SK-N-SH treated with all-trans-retinoic acid at 6 μM for 48 hours (cell line): ENCODE results near the gene TOP2A.

ENCODE experiments used
- ARNTL ChIP-seq: fragments of 450-650 bp; formaldehyde crosslinking; IDR thresholded peaks from 2 replicates; pipeline ENCODE4 v1.5.0; 2020; ENCODE audit warnings: low read depth, mild to moderate bottlenecking, moderate library complexity, borderline replicate concordance
- CSDC2 ChIP-seq: fragments of 250-450 bp; sonication (Bioruptor Pico); IDR thresholded peaks from 2 replicates; pipeline ENCODE4 v1.5.0; 2020; ENCODE audit warnings: mild to moderate bottlenecking, moderate library complexity
- ZFP3 ChIP-seq: fragments of 250-450 bp; sonication (Bioruptor Pico); IDR thresholded peaks from 2 replicates; pipeline ENCODE4 v1.5.0; 2020; ENCODE audit warnings: mild to moderate bottlenecking, moderate library complexity
- TF ChIP-seq, protein P1 (sequence below): fragments of 250-450 bp; sonication (Bioruptor Pico); IDR thresholded peaks from 2 replicates; pipeline ENCODE4 v1.5.0; 2020; ENCODE audit warnings: mild to moderate bottlenecking, moderate library complexity

DNA sequence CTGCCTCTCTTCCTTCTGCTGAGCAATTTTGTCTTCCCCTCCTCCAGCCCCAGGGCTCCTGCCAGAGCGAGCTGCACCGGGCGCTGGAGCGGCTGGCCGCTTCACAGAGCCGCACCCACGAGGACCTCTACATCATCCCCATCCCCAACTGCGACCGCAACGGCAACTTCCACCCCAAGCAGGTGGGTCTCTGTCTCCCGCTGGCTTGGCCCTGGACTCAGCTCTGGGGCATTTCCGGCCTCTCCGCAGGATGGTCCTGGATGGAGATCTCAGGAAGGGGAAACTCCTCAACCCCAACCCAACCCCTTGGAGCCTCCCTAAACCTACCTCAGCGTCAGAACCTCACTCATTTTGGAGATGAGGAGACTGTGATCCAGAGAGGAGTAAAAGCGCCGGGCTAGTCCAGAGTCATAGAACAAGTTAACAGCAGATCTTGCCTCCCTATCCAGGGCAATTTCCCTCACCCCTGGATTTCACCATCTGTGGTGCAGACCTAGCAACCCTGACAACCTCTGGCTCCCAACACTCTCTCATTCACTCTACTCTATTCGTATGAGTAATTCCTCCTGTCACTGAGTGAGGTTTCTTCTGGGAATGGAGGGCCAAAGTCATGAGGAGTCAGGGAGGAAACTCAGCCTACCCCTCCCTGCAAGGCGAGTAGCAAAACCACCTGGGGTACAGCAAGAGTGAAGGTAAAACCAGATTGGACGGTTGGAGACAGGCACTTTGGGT is 36.4 kb upstream of the TOP2A start:
- TF ChIP-seq ARNTL (no peak), CSDC2 (no peak), ZFP3 (no peak)
- TF ChIP-seq, protein P1, sequence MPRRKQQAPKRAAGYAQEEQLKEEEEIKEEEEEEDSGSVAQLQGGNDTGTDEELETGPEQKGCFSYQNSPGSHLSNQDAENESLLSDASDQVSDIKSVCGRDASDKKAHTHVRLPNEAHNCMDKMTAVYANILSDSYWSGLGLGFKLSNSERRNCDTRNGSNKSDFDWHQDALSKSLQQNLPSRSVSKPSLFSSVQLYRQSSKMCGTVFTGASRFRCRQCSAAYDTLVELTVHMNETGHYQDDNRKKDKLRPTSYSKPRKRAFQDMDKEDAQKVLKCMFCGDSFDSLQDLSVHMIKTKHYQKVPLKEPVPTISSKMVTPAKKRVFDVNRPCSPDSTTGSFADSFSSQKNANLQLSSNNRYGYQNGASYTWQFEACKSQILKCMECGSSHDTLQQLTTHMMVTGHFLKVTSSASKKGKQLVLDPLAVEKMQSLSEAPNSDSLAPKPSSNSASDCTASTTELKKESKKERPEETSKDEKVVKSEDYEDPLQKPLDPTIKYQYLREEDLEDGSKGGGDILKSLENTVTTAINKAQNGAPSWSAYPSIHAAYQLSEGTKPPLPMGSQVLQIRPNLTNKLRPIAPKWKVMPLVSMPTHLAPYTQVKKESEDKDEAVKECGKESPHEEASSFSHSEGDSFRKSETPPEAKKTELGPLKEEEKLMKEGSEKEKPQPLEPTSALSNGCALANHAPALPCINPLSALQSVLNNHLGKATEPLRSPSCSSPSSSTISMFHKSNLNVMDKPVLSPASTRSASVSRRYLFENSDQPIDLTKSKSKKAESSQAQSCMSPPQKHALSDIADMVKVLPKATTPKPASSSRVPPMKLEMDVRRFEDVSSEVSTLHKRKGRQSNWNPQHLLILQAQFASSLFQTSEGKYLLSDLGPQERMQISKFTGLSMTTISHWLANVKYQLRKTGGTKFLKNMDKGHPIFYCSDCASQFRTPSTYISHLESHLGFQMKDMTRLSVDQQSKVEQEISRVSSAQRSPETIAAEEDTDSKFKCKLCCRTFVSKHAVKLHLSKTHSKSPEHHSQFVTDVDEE (CRISPR knock-in tag): no peak
